NOMO-1 treated with dmso at 0.1 percent for 144 hours (cell line): Measurements from ENCODE around the gene UBE2B.
"Not testable (repeated sequence)": the region's sequence is repeated elsewhere in the genome, so short reads cannot be mapped to it uniquely, and the experiment has no call there.

Experiments used
- DNase-seq: peaks from one replicate; lab custom pipeline; 2025; ENCODE audit not compliant: unreplicated experiment; lab: John Stamatoyannopoulos, UW

UBE2B gene

GRCh38 chr5:134397196-134397595, 25.8 kb downstream of the UBE2B start:
- no peak for DNase-seq

DNA sequence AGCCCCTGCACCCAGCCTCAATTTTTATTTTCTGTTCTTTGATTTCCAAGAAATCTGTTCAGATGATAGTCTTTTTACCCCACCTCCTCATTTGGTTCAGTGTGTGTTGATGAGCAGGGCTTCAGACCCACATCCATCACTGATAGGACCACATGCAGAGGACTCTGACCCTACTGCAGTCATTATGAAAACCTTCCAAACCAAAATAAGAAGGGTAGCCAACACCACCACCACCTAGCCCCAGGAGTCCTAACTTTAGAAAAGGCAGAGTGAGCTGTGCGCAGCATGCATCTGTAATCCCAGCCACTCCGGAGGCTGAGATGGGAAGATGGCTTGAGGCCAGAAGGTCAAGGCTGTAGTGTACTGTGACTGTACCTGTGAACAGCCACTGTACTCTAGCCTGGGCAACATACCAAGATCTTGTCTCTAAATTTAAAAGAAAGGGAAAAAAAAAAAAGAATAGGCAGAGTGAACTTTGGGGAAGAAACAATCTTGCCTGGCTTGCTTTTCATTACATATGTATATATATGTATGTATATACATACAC, 27.3 kb downstream of the UBE2B start:
- no peak for DNase-seq

DNA sequence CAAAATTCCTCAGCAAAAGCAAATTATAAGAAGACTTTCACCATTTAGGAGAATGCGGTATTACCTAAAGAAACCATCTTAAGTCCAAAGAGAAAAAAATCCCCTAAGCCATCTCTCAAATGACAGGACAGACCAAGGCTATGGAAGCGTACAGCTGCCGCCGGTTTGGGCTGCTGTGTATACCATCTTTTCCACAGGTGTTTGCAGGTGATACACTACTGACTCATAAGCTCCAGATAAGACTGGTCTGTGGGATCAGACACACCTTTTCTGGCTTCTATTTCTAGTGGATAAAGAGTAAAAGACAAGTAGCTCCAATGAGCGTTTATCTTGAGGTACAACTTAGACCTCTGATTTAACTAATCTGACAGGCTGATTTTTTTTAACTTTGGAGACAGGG, 32.6 kb downstream of the UBE2B start:
- DNase-seq: no peak

- DNase-seq: no peak
Measured at GRCh38 chr5:134406390-134406789, 35.0 kb downstream of the UBE2B start.

DNA sequence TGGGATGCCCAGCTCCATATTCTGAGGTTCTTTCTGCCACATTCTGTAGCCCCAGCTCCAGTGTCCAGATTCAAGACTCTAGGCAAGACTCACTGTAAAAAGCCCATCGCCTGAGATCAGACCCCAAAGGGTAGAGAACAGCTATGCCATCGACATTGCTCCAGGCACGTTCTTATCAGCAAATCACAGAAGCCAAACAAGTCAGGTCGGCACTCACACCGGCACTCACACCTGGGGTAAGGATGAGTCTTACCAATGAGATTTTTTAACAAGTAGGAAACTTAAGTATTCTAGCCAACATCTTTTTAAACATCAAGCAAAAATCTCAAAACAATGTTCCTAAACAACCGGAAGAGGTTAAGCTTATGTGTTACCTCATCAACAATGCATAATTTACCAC, 38.0 kb downstream of the UBE2B start:
- no peak for DNase-seq

GRCh38 chr5:134410822-134411221, 39.5 kb downstream of the UBE2B start:
- DNase-seq: no peak

DNA sequence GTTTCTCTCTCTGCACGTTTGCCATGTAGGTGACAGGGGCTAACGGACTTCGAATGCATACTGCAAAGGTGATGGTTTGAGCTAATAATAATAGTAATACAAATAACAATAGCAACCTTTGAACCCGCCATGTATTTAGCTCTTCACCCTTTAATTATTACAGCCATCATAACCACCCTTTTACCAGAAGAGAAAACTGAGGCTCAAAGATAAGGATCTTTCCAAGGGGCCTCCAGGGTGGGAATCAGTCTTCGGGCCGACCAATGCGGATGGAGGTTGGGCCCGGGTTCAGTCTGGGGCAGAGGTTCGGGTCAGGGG, 39.8 kb downstream of the UBE2B start:
- no peak for DNase-seq

DNA sequence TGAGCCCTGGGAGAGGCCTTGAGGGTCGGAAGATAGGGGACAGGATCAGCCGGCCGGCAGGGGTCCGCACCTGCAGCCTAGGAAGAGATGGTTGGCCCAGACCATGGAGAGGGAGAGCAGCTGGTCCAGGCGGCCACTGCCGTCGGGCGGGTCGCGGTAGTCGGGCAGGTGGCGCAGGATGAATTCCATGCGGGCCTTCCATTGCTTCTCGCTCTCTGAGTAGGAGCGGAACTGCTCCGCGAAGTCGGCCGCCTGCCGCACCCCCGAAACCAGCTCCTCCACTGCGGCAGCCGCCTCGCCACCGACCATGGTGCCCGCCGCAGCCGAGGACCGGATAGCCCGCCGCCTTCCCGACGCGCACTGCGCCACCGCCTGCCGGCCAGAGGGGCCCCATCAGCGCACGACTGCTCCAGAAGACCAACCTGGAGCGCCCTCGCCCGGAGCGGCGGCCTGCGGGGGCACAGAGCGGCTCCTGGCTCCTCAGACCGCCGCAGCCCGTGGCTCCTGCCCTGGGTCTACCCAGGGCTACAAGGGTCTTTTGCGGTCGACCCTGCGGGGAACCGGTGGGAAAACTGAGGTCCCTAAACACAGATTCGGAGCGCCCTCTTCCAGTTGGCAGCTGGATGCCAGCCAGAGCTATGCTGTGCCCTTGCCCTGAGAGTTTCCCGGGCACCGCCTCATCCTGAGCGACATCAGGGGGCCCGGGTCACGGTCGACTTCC, 40.3 kb downstream of the UBE2B start, which contains the start of gene CDKN2AIPNL:
Gene CDKN2AIPNL, minus strand, starts transcription at position 336 of the 721 bp plus-strand sequence. Its CDS starts 27 bp downstream, at position 309.
- peak; percentile 79 for DNase-seq

GRCh38 chr5:134413046-134413445, 41.7 kb downstream of the UBE2B start:
- no peak for DNase-seq

GRCh38 chr5:134417707-134418106, 46.3 kb downstream of the UBE2B start:
- DNase-seq: no peak

DNA sequence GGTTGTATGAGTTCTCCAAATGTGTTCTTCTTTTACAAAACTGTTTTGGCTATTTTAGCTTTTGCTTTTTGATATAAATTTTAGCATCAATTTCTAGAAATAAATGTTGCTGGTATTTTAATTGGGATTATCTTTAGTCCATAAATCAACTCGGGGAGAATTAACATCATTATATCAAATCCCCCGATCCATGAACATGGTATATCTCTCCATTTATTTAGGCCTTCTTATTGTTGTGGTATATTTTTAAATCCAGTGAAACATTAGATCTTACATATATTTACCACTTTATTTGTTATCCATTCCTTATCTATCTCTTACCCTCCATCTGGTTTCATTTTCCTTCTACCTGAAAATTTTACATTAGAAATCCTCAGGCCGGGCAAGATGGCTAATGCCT, 47.6 kb downstream of the UBE2B start:
- no peak for DNase-seq

DNA sequence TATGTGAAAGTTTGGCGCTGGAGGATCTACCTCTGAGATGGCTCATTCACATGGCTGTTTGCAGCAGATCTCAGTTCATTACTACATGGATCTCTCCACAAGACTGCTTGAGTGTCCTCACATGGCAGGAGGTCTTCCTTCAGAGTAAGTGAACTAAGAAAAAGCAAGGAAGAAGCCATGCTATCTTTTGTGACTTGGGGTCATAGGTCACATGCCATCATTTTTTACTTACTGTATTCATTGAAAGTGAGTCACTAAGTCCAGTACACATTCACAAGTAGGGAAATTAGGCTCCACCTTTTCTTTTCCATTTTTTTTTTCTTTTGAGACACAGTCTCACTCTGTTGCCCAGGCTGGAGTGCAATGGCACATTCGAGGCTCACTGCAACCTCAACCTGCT, 49.0 kb downstream of the UBE2B start:
- DNase-seq: no peak

GRCh38 chr5:134421038-134421437, 49.7 kb downstream of the UBE2B start:
- not testable (repeated sequence) for DNase-seq

GRCh38 chr5:134422791-134423365, 51.5 kb downstream of the UBE2B start:
- DNase-seq: no peak

DNA sequence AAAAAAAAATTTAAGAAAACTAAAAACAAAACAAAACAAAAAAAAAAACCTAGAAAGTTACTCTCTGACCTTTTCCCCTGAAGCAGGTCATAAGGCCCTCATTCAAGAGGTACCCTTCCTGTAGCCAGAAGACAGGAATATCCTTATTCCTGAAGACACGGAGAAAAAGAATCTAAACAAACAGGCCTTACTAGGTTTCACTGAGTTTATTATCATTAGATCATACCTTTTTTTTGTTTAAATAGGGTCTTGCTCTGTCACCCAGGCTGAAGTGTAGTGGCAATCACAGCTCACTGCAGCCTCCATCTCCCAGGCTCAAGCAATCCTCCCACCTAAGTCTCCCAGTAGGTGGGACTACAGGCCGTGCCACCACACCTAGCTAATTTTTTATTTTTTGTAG, 52.0 kb downstream of the UBE2B start:
- DNase-seq: no peak

DNA sequence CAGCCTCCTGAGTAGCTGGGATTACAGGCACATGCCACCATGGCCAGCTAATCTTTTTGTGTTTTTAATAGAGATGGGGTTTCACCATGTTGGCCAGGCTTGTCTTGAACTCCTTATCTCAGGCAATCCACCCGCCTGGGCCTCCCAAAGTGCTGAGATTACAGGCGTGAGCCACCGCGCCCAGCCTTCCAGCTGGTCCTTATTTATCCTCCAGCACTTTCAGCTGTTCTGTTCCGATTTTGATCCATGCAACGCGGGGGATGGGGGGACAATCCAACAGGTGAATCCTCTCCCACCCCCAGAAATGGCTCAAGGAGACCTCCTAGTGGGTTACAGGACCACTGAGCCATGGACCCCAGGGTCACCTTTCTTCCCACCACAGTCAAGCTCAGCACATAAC, 55.0 kb downstream of the UBE2B start:
- no peak for DNase-seq

DNA sequence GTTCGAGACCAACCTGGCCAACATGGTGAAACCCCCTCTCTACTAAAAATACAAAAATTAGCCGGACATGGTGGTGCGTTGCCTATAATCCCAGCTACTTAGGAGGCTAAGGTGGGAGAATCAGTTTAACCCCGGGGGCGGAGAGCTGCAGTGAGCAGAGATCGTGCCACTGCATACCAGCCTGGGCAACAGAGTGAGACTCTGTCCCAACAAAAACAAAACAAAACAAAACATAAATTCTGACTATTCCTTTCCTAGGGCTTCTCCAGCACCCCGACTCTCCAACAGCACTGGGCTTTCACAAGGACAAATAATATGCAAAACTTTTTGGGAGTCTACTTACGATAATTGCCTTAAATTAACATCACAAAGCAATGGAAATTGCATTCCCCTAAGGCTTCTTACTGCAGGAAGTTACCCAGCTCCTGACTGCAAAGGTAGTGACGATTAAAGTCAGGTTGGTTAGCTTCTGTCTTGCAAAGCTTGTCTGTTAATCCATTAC, 56.2 kb downstream of the UBE2B start:
- DNase-seq: no peak

GRCh38 chr5:134430001-134430569, 58.7 kb downstream of the UBE2B start:
- DNase-seq: no peak

GRCh38 chr5:134432174-134432573, 60.8 kb downstream of the UBE2B start:
- DNase-seq: no peak

DNA sequence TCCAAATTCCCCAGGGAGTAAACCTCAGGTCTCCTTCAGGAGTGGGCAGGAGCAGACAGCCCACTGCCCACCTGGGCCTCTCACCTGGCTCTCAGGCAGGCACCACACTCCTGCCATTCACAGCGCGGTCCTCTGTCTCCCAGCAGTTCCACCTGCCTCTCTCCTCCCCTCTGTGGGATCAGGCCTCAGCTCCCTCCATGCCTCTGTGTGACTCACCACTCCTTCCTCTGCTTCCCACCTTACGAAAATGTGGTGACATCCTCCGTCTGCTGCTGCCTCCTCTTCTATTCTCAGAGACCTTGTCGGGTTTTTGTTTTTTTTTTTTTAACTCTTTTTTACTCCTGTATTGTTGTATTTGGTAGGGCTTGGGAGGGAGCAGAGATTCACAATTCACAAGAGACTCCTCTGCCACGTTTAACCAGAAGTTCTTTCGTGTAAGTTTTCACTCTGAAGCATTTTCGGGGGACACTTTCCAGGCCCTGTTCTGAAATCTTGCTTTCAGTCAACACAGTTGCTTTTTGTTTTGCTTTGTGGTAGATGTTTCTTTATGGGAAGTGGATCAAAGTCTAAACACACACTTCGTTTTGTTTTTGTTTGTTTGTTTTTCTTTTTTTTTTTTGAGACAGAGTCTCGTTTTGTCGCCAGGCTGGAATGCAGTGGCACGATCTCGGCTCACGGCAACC, 61.4 kb downstream of the UBE2B start:
- no peak for DNase-seq

GRCh38 chr5:134435560-134435959, 64.2 kb downstream of the UBE2B start:
- no peak for DNase-seq
